HG02759 (cell line): ENCODE results near the gene NTRK2.

Experiments used
- ATAC-seq: cut with Tn5 transposase; IDR thresholded peaks from one replicate; pipeline ENCODE4 v1.9.1; 2021; ENCODE audit warnings: mild to moderate bottlenecking, moderate library complexity; ENCODE audit not compliant: unreplicated experiment

Gene NTRK2

DNA sequence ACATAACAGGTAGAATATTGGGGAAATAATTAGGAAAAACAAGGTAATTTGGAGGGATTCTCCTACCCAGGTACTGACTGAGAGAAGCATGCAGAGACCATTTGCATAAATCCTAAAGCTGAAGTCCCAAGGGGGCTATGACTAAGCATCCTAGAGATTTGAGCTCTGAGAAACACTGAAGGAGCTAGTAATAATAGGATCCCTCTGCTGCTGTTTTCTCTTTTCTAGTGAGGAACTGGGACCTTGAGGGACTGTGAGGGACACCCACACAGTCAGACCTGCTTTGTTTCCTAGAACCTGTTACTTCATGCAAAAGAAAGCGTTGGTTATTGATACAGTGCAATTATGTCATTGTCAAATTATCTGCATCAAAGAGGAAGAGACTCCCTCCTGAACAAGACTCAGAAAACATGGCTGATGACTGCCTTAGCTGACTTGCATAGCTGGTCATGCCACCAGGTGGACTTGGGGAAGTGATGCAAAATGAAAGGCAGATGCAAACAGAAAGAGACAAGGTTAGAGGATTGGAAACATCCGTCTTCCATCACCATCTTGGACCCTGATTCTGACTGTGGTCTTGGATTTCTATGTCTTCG lies 335.4 kb downstream of the NTRK2 start:
- no peak for ATAC-seq

DNA sequence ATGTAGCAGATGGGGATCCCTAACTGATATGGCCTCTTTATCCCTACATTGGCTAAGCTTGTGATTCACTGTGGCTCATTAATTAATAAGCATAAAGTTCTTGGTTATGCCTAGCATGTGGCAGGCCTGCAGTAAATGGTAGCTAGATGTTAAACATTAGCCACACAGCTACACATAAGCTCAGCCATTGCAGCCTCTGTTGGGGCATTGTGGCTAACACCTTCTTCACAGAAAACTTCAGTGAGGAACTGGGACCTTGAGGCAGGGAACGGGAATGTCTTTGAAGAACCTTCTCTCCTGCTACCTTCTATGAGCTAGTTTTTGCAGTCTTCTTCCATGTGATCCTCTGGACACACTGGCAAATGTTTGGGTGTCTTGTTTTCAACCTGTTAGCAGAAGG lies 338.2 kb downstream of the NTRK2 start:
- no peak for ATAC-seq

DNA sequence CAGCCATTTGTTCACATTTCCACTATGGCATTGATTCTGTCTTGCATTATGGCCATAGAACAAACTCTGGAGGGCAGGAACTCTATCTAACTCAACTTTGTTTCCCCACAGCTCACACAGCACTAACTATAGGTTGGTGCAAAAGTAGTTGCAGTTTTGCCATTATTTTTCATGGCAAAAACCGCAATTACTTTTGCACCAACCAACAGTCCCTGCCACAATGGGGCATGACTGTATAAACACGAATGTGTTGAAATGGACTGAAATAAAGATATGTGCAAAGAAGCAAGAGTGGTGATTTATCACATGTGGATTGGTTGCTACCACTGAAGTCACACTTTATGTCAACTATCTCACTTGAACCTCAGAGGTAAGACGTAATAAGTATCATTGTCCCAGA lies 338.7 kb downstream of the NTRK2 start:
- no peak for ATAC-seq

DNA sequence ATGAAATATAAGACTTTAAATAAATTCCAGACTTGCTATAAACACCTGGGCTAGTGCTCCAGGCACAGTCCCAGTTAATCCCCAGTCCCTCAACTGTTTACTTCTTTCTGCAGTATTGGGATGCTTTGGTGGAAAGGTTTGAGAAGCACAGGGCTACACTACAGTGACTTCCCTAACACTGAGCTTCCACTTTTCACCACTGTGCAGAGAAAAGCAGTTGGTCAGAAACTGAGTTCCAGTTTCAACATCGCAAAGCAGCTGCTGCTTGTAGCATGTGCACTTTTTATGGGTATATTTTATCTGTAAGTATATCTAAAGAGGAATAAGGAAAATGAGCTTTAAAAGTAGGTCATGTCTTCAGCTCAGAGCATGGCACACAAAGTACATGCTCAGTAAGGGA lies 339.7 kb downstream of the NTRK2 start:
- peak; percentile 69 for ATAC-seq

DNA sequence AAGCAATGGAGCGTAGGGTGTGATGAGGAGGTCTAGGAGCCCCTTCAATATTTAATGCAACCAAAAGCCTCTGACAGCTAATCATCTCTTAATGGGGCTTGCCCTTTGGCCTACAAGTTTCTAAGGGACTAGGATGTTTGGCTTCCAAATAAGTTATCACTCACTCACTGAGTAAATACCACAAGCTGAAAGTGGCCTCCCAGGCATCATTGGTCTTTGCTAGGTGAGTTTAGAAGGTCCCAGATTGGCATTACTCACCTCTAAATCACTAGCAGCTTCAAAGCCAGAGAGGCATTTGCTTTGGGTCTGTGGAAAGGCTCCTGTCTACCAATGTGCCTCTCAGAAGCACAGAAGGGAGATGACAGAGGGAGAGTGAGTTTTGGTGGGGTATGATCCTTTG lies 344.2 kb downstream of the NTRK2 start:
- no peak for ATAC-seq

DNA sequence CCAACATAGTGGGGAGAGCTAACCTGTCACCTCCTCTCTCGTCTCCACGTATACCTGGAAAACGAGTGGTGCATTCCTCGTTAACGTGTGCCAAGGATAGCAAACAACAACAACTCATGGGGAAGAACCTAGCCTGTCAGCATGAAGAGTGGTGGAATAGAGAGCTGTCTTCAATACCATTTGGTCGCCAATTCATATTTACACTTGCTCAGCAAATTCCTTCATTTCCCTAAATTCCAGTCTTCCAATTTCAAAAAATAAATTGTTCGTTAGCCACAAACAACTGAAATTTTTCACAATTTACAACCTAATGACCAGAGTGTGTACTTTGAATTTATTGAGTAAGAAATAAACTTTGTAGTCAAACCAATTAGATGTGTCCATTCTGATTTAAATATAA lies 344.8 kb downstream of the NTRK2 start:
- ATAC-seq: no peak

DNA sequence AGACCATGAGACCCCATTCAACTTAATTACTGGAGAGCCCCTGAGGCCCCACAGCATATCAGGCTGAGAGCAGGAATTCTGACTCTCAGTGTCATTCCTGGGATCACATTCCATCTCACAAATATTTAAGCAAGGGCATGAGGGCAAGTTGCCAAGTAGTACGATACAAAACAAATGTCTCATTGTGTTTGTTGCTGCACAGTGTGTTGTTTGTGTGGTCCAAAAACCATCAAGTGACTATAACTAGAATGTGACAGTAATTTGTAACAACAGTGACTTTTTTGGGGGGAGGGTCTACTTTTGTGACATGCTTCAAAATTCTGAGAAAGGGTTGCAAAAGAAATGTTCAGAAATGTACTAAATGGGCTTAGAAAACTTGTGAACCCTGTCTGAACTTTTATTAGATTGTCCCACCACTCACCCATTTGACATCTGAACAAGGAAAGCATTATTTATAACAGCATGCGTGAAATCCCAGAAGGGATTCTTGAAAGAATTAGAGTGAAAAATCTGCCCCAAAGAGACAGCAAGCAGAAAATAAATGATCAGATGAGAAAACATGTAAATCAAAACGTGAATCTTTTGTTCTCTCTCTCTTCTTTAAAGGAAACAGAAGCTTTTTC lies 347.0 kb downstream of the NTRK2 start:
- ATAC-seq: no peak

DNA sequence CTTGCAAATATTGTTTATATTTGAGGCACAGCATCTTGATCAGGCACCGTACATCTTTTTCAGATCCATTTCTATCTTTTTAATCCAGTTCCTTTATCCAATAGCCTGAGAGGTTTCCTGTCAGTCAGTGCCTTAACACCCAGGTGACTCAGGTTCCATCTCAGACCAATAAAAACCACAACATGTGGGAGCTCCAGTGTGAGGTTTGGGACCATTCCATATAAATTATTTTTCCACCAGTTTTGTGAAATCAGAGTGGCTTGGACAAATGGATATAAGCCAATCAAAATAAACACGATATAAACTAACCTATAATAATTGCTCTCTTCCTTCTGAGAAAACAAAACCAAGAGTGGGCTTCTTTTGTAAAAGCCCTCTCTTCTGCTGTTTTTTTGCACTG lies 351.3 kb downstream of the NTRK2 start:
- ATAC-seq: no peak

DNA sequence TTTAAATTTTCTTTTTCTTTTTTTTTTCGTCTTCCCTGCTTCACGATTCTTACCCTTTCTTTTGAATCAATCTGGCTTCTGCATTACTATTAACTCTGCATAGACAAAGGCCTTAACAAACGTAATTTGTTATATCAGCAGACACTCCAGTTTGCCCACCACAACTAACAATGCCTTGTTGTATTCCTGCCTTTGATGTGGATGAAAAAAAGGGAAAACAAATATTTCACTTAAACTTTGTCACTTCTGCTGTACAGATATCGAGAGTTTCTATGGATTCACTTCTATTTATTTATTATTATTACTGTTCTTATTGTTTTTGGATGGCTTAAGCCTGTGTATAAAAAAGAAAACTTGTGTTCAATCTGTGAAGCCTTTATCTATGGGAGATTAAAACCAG lies 352.2 kb downstream of the NTRK2 start:
- ATAC-seq: no peak

DNA sequence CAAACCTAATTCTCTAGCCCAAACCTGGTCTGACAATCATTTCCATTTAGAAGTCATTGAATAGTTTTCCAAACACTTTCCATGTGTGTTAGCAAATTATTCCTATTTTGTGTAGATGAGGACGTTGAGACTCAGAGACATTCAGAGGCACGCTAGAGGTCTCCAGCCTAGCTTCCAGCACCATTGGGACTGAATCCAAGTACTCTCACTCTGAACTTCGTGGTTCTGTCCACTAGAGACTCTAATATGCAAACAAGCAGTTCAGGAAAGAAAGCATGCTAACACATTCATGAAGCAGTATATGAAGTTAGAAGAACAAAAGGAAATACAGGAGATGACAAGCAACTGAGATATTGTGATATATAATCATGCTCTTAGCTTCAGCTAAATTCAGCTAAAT lies 354.8 kb downstream of the NTRK2 start:
- no peak for ATAC-seq

DNA sequence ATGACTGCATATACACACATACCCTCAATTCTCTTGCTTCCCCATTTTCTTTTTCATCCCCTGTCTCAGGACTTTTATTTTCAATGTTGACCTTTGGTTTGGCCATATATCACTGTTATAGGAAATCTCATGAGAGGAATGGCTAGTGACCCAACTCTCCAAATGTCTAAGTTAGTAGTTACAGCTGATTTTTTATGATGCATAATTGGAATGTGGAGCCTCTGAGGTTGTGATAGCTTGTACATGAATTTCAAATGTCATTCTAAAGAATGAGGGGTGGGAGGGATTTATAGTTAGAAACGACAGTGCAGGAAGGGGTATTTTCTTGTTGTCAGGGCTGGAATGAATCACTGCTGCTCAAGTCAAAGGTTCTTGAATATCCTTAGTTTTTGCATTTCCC lies 356.1 kb downstream of the NTRK2 start:
- ATAC-seq: no peak

DNA sequence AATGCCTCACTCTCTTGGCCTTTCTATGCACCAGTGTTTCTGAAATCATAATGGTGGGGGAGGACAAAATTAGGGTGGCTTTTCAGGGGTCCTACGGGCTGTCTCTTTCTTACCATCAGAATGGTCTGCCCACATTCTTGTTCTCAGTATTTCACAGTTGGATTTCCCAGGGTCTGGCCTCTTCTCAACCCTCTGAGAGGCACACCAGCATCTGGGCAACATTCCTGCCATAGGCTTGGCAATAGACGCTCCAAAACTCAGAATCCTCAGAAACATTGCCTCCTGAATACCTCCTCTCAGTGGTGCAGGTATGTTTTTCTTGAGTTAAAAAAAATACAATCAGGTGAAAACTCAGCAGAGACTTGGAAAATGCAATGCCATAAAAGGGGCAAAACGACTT lies 358.3 kb downstream of the NTRK2 start:
- ATAC-seq: no peak

DNA sequence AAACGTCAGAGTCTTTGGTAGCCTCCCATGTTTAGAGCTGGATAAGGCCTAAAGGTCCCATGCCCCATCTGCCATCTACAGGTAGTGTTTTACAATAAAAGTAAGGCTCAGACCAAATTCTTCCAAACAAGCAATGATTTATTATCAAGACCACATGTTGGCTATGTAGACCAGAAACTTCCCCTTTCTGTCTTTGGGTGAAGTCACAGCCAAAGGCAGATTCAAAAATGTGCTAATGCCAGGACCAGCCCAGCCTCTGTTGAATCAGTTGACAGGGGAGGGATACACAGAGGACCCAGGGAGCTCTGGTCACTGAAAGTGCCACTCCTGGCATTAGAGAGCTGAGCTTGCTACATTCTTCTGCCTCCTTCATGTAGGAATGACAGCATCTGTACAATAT lies 360.8 kb downstream of the NTRK2 start:
- no peak for ATAC-seq

DNA sequence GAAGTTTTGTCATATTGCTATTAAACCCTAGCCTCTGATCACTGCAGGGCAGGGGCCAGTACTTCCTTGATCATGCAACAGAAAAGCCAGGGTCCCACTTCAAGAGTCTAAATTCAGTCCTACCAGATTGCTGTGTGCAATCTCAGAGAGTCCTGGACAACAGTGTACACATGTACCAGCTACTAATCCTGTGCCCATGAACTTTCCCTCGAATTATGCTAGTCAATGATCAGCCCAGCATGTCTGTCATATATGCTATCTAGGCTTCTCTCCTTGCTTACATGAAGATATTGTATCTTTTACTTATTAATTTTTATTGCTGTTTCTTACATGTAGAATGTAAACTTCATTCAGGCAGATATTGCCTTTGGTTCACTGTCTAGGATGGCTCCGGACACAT lies 367.0 kb downstream of the NTRK2 start:
- ATAC-seq: no peak

DNA sequence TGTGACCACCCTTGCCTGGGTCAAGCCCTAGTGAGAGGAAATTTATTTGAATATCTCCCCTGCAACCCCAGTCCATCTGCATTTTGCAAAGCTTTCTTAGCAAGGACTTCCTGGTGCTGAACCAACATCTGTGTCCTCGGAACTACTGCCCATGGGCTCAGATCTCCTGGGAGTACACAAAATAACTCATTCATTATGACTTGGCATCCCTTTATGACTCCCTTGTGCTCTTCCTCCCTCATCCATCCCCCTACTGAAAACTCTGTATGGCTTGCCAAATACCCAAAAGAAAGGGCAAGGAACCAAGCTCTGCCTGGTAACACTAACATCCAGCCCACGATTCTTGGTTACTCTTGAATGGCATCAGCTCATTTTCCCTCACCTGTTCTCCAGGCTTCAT lies 368.5 kb downstream of the NTRK2 start:
- ATAC-seq: no peak

DNA sequence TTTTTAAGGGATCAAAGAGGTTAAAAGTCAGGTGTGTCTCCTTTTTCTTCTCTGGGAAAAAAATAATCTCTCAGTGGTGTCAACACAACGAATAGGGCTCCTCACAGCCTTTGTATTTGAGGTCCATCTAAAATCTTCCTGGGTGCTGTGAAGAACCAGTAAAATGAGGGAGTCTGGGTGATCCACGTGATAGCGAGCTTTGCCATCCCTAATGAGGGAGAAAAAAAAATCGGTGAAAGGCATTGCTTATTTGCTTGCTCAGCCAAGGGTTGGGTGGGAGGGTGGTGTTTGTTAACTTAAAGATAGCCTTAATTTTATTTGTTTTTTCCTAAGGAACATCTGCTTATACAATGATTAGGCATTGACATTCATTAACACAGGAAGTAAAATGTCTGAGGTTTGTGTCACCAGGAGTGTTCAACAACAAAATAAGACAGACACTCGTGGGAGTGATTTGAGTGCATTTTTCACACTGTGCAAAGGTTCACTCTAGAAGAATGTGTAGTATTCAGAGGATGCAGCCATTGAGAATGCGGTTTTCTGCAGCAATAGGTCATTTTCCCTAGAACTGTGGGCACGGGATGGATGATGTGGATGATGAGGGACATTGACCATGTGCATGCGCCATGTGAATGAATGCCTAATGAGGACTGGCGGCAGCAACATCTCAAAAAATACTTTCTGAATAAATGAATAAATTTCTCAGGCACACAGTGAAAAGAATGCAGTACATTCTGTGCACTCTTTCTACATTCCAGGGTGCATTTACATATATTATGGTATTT lies 369.5 kb downstream of the NTRK2 start:
- ATAC-seq: no peak

DNA sequence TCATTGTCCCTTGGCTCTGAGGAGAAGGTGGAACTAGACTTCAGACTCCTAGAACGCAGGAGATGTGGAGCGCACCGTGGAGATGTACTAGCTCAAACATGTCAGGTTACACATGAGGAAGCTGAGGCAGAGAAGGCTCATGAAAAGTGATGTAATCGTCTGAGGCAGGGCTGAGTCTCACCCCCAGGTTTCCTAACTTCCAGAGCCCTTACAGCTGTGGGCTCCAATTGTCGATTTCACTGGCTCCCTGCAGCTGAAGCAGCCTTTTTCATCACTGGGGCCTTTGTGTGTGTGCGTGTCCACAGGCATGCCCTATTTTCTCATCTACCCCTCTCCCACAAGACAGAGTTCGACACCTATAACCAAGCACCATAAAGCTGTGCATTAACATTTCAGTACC lies 370.6 kb downstream of the NTRK2 start:
- ATAC-seq: no peak

DNA sequence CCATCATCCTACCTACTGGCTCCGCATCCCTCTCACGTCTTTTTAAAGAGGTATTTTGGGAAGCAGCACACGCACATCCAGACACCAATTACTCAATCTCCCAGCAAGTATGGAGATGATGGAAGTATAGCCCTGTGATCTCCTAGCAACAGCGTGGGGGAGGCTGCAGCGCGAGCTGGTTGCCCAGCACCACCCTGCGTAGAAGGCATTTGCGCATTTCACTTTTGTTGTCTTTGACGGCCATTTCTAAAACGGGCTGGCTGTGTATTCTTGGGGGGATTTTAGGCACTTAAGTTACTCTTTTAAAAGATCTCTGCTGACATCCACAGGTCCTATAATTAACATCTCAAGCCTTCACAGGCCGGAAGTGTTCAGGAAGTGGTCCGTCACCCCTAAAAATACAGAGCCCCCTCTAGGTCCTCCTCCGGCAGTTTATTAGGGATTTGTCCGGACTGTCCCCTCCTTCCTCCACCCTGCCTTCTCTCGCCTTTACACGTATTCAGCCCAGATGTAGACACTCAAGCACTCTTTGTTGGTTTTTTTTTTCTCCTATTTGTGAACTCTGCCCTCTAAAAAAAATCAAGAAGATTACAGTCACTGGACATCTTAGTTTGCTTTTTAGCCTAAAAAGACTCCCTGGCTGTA lies 371.4 kb downstream of the NTRK2 start:
- no peak for ATAC-seq

DNA sequence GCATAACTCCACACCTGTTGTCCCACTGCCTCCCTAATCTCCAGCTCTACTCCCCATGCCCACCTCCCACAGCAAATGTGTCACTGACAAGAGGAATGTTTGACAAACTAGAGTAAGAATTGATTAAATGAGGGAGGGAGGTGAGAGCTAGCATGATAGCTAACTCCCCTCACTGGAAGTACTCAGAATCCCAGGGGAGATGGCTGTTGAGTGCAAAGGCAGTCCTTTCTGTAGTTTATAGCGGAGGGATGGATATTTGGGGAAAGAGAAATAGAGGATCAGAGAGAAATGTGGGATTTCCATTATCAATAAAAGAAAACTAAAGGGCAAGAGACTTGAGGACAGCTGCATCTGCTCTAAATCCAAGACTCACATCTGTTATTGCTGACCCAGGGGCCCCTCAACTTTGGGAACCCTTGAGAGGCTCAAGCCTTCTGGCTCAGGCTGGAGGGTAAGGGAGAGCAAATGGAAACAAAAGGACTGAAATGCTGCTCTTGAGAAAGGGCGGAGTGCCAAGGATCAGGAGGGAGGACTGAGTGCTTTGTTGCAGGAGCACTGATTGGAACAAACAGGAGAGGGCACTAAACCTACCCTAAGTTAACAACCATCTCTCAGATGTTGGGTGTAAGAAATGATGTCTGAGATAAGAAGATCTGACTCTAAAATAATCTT lies 372.1 kb downstream of the NTRK2 start:
- no peak for ATAC-seq

DNA sequence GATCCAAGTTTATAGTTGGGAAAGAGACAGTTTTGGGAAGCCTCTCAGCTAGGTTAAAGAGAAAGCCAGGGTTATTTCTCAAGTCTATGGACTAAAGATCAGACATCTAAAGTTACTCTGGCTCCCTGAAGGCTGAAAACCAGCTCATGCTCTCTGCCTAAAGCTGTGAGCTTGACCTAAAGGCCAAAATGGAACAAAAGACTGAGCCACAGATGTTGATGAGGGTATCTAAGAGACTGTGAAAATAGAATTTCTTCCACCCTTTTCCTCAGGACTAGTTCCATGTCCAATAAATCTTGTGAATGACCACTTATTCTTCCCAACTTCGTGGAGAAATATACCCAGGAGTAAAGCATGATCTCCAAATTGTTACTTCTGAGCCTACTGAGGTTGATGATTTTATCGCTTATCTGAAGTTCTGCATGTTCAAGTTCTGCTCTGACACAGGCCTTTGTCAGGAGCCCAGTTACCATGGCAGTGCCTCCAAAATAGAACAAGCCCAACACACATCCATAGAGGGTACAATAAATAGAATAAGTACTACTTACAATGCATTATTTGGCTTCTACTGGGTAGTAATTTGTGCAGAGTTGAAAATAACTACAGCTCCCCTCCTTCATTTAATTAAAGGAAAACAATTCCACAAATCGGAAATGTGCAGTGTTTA lies 373.6 kb downstream of the NTRK2 start:
- no peak for ATAC-seq

DNA sequence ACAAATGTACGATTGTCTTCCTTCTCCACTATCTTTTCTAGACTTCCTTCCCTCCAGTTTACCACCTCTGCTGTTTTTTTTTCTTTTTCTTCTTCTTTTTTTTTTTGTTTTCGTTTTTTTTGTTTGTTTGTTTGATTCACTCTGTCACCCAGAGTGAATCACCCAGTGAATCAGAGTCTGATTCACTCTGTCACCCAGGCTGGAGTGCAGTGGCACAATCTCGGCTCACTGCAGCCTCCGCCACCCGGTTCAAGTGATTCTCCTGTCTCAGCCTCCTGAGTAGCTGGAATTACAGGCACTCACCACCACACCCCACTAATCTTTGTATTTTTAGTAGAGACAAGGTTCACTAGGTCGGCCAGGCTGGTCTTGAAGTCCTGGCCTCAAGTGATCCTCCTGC lies 375.7 kb downstream of the NTRK2 start:
- no peak for ATAC-seq
